Activated CD4-positive, alpha-beta T cell treated with anti-CD3 and anti-CD28 coated beads, Interleukin-2, amount 50 U/mL, for 24 hours (primary cell): Measurements from ENCODE around the gene TNS3.

Experiments
- DNase-seq, 2 donors: peaks; one replicate each; pipeline ENCODE4 v3.0.0-alpha.2; 2020; ENCODE audit warnings: low read depth in 1 of 2, low spot score in 1 of 2

Gene TNS3

DNA sequence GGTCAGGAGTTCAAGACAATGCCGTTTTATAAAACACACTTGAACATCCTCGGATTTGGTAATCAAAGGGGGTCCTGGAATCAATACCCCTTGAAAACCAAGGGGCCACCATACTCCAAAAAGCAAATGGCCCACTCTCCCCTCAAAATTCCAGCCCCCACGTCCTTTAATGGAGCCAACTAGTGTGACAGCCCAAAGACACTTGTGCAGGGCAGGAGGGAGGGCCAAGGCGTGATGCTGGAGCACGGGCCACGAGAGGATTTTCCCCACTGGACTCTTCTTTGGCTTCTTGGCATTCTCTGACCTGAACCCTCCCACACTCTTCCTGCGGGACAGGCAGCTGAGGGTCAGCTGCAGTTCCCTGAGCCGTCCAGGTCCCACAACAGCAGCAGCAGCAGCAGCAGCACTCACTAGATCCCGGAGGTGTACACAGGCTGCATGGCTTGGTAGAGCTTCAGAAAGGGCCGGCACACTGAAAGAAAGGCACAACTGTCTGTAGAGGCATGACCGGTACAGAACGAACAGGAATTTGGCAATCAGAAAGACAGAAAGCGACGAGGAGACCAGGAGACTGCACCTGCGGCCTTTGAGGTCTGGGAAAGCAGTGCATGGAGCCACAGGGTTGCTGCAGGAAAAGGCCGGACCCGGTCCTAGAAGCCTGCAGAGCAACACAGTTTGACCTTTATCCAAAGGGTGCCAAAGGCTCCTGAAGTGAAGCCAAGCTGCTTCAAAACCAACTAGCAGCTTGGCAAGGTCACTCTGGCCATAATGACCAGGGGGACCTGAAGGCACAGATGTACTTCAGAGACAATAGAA lies 168.2 kb downstream of the TNS3 start:
- DNase-seq, result no peak

DNA sequence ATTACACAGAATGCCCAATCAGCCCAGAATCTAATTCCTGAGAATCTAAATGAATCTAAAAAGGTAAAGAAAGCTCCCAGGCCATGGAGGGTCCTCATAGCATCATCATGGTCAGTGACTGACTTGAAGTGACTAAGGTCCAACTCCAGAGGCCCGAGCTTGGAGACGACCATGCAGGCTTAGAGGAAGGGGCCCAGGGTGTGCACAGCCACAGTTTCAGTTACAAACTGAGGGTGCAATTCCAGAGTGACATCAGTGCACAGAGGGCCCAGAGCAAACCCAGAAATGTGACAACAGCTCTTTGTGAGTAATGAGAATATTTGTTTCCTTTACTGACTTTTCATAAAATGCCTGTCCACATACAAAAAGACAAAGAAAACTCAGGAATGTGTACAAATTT lies 170.0 kb downstream of the TNS3 start:
- no peak for DNase-seq

DNA sequence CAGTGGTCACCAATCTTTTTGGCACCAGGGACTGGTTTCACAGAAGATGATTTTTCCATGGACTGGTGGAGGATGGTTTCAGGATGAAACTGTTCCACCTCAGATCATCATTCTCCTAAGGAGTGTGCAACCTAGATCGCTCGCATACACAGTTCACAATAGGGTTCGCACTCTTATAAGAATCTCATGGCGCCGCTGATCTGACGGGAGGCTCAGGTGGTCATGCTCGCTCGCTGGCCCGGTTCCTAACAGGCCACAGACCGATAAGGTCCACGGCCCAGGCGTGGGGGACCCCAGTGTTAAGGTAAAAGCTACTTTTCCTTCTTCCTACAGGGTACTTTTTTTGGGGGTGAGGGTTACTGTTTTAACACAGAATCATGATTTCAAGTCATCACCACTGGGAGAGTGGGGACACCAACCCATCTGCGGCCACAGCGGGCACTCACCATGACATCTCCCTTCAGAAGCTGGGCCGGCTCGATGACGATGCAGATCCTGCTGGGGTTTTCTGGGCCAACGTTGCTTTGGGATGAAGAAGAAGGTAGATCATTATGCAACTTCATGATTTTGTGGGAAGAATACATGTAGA lies 170.5 kb downstream of the TNS3 start:
- DNase-seq, result no peak

DNA sequence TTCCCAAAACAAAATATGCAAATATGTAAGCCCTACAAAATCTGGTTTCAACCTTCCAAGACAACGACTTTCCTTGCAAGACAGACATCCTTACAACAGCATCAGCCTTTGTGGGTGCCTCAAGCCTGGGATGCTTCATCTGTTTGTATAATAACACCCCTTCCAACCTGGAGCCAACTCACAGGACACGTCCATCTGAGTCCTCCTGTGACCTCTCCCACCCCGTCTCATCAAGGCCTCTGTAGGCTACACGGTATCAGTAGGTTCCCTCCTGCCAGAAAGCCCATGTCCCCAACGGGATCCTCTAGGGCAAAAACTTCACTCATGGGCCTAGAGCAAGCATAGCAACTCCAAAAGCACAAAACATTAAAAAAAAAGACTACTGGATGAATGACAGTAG lies 173.2 kb downstream of the TNS3 start:
- DNase-seq, result no peak

DNA sequence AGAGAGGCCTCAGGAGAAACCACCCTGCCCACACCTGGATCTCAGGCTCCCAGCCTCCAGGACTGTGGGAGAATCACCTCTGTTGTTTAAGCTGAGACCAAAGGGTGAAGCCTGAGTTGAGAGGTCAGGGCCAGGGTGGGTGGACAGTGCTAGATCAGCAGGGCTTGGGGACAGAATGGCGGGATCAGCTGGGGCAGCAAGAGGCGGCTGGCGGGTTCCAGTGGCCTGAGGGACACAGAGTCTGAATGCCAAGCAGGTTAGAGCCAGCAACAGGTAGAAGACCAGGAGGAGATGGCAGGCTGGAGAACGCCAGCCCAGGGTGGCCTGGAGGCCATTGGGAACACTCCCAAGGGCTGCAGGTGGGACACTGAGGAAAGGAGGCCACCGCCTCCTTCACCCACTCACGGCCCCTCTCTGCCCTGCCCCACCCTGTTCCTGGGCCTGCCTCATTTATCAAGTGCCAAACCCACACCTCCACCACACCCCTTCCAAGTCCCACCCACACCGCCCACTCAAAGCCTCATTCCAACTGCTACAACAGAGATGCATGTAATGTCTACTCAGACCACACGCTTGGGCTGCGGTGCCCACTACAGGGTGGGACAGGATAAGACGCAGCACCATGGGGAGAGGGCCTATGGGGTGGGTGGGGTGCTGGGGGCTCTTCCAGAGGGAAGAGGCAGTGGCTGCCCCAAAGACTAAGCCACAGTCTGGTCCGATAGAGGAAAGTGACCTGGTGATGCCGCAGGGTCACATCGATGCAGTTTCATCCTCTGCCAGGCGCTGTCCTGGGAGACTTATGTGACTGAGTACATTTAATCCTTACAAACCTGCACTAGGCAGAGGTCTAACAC lies 173.9 kb downstream of the TNS3 start:
- DNase-seq, result no peak

DNA sequence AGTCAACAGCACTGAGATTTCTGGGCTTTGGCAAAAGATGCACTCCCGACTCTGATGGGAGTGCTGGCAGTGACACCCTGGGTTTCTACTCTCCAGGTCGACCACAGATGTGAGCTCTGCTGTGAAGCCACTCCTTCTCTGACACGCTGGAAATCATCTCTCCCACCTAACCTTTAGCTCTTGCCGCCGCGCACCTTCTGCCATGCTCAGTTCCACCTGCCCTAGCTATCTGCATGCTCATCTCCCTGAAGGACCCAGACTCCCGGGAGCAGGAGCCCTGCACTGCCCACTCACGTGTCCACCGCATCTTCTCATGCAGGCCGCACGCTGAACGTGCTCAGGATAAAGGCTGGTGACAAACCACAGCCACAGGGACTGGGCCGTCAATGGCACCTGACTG lies 174.8 kb downstream of the TNS3 start:
- no peak for DNase-seq

DNA sequence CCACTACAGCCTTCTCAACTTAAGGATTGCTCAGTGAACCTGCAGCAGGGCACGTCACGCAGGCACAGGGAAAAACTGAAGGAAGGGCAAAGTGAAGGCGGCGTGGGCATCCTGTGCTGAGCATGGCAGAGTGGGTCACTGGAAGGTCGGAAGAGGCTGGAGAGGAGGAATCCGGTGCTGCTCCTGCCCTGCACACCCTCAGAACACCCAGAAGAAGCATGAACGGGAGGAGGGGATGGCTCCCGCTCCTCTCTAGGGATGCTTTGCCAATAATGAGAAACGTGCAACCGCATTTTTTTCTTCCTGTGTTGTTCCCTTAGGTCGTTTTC lies 175.1 kb downstream of the TNS3 start:
- no peak for DNase-seq

DNA sequence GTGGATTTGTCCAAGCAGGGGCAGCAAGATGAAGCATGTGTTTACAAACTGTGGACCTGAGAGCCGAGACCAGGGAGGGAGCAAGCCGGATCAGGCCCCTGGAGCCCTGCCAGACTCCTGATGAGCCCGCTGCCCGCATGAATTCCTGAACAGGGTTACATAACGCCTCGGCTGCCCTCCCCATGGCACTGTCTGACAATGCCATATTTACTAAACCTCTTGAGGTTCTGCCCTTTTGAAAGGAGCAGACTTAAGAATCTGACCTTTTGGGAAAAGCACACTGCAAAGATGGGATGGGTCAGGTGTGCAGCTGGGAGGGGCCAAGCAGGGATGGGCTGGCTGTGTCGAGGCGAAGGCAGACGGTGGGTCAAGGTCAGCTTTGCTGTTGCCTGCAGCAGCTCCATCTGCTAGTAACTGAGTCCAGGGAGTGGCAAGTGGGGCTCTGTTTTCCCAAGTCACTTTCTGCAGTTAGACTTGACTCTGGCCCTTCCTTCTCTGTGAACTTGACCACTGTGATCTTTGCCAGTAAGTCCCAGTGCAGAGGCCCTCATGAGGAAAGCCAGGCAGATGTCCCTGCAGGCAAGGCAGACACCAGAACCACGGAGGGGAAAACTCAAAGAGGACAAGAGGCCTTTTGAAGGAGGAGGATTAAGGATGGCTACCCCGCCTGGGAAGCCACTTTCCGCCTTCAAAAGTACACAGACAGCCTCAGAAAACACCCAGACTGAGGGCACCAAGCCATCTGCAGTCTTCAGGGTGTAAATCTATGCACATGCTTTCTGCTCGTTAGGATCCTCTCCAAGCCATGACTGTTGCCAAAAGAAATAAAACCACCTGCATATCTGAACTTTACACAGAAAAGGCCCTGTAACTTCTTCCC lies 175.8 kb downstream of the TNS3 start:
- DNase-seq, result no peak

DNA sequence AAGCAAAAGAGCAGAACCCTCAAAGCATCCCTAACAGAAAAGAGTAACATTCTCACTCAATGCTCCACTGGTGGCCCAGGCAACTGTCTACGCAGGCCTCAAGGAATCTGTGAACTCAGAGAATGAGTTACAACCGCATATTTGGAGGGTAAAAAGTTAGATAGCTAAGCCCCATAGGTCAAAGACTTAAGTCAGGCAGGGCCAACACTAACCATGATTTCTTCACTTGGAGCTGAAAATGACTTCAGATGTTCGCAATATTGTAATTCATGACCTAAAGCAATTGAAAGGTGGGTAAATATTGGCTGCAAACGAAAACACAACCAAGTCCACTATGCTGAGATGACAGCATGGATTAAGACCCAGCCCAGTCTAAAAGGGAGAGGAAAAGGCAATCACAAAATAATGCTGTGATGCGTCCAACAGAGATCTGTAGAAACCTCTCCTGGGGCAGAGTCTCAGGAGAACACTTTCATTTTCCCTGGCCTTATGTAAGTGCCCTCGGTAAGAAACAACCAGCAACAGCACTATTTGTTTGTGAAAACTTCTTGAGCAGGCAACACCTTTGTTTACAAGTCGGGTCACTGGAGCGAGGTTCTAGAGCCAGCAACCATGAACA lies 176.5 kb downstream of the TNS3 start:
- no peak for DNase-seq

DNA sequence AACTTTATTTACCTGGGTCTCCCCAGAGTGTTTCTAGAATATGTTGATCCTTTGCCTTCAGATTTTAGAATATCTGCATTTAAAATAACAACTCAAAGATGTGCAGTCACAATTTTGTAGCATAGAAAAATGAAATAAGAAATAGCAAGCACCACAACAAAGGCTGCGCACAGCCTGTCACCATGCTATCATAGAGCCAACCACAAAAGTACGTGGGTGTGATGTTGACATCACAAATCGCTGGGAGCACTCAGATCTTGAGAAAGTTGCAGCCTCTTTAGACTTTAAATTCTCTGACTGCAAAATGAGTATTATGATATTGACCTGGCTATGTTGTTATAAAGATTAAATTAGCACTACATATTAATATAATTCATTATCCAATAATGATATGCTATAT lies 177.9 kb downstream of the TNS3 start:
- DNase-seq, result no peak

DNA sequence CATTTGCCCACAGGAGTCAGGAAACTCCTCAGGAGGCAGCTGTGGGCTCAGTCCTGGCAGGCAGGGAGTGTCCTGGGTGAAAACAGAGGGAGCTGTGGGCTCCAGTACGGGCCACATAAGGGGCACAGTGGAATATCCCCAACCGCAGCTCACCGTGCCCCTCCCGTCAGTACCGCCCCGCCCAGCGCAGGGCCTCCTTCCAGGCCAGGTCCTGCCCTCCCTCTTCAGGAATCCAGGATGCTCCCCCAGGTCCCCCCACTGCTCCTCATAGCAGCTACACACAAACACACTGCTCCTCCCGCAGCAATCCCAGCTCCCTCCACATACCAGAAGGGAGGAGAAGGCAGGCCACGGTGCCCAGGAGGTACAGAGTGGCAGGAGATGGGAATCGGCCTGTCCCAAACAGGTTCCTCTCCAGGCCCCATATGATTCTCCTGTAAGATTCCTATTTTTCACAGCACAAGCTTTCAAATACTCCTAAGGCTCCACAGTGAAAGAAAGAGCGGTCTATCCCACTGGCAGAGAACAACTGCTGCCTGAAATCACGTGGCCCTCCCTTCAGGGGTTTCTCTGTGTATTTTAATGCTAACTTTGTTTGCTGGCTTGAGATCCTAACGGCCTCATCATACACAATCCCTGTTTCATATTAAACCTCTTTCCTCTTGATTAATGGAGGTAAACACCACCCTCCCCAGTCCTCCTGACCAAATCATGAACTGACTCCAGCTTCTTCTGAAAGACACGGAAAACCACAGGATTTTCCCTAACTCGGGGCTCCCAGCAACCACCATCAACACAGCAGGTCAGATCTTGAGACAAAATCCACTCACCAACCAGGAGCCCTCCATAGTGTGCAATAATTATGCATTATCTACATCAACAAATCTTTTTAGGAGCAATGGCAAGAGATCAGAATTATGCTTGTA lies 178.7 kb downstream of the TNS3 start:
- no peak for DNase-seq

DNA sequence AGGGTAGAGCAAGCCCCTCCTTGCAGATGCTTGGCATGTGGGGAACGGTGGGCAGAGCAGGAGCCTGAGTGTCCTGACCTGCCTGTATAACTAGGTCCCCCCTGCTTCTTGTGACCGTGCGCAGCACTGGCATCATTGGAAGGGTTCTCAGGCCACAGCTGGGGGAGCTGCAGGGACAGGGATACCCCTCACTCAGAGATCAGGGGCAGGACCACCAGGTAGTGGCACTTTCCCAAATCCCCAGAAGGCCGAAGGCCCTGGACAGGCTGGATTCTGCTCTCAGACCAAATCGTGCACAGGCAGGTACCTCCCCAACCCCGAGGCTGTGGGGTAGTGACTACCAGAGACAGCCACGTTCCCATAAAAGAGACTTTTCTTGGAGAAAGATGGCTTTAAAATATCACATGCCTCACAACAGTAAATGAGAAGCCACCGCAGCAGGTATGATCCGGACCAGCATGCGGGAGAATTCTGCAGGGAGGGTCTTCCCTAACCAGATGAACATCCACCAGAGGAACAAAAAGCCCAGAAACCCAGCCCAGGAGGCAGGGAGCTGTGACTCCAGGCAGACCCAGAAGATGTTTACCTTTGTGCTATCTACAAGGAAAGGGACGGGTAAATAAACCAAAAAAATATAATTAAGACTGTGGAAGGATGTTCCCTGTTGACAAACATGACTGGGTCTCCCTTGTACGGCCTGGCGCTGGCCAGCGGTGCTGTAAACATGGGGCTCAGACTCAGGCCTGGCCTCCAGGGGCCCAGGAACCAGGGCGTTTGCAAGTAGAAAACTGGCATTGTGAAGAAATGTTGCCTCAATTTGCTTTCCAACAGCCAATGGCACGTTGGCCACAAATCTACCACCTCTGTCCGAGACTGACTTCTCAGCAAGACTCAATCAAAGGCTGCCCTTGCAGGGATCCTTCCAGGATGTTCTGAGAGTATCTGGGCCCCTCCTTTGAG lies 180.0 kb downstream of the TNS3 start:
- DNase-seq, result no peak

DNA sequence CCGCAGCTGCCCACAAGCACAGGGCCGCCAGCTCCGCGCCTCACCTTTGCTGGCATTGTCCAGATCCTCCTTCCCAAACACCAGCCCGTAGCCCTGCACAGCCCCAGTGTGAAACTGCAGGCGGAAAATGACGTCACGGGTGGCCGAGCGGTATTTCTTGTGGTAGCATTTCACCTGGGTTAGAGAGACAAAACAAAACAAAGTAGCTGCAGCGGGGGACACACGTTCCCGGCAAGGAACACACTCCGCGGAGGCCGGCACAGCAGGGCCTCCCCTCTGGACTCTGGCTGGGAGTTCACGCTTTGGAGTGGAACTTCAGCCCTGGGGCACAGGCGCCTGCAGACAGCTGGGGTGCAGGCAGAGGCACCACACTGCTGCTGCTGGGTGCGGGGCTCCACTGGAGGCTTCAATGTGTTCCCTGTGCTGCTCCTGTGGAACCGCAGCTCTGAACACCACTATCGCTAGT lies 181.1 kb downstream of the TNS3 start:
- no peak for DNase-seq

DNA sequence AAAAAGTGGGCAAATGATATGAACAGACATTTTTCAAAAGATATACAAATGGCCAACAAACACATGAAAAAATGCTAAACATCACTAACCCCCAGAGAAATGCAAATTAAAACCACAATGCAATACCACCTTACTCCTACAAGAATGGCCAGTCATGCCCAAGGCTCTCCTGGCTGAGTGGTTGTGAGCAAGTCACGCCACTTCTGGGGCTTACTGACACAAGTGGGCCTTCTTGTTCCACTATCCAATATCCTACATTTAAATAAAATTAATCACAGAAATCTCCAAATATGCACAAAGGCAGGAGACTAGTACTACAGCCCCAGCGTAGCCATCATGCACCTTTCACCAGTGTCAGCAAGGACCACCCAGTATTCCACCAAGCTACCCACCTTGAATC lies 181.9 kb downstream of the TNS3 start:
- no peak for DNase-seq

DNA sequence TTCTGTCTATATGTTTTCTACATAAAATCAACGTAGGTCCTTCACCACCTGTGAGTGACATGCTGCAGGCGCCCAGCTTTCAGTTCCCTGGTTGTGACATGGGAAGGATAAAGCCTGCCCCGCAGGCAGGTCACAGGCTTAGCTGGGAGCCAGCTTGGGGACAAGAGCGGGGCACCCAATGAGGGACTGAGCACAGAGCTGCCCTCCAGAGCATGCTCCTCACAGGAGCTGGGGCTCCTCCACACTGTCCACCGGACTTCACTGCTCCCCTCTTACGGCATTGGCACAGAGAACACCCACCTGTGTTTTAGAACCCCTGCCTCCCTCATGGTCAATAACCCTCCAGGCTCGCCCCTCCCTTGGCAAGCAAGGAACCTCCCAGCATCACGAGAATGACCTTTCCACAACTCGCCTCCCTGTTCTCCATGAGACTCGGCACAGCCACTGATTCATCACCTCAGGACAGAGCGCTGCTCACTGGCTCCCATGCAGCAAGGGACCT lies 187.1 kb downstream of the TNS3 start:
- no peak for DNase-seq

DNA sequence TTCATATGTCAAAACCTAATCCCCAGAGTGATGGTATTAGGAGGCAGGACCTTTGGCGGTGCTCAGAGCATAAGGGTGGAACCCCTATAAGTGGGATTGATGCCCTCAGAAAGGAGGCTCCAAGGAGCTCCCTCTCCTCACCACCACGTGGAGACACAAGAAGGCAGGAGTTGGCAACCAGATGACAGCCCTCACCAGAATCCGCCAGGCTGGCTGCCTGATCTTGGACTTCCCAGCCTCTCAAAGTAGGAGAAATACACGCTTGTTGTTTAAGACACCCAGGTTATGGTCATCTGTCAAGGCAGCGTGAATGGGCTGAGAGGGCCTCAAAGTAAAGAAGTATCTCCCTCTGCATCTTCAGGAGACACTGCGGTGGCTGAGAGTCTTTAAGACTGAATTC lies 187.7 kb downstream of the TNS3 start:
- no peak for DNase-seq

DNA sequence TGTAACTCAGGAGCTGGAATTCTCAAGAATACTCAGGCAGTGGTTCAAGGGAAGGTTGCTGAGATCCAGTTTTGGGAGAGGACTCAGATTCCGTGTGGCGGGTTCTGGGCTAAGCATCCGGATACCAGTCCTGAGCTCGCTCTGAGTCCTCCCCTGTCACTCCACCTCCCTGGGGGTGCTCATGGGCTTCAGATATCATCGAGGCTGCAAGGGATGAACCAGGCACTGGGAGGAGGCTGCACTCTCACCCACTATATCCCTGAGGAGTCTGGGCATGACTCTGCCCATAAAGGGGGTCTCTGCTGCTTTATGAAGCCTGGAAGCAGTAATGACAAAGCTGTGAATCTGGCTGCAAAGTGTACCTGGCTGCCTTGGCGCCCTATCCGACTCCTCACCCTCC lies 188.5 kb downstream of the TNS3 start:
- DNase-seq, result no peak

DNA sequence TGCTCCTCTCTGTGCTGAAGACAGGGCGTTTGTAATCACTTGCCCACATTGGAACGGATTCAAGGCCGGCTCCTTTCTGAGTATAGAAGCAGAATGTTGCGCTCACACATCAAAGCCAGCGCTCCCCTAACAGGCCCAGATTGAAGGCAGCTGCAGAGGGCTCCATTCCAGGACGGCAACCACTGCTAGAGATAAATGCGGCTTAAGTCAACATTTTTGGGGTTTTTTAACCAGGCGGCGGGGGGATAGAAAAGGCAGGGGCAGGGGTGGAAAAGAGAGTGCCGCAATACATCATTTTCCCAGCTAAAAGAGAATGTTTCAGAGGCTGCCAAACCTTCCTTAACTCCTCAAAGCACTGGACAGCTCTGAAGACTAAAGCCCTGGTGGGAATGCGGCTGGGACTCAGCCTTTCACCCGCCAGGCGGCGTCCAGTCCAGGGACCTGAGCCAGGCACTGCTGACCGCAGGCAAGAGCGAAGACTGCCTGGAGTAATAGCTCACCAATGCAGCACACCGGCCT lies 189.6 kb downstream of the TNS3 start:
- no peak for DNase-seq
